HCT116 (cell line): ENCODE results near the gene ABHD1. TPM values are rescaled to one million over a fixed set of nuclear protein-coding genes. Genes with fewer than 3 reads are reported as not detected.

Source experiments
- ATAC-seq: fragments of 200-7000 bp; cut with Tn5 transposase; 2 replicates; pipeline ENCODE4 v1.9.1; 2020; ENCODE audit warnings: mild to moderate bottlenecking, moderate library complexity
- BruUV-seq: library from RNA; stranded (reverse); fragments of 400-500 nt; replicated peaks from 2 replicates; lab custom pipeline; 2021; lab: Mats Ljungman, UMichigan
- CTCF ChIA-PET: fragments of 300-600 bp; sonication (Branson Sonifier 250); formaldehyde crosslinking; loops from one replicate; lab custom pipeline; 2021; ENCODE audit warnings: antibody characterized with exemption; lab: Charles Lee
- POLR2A ChIA-PET: fragments of 300-600, 350-600 bp; sonication (Branson Sonifier 250); formaldehyde crosslinking; loops from one replicate; lab custom pipeline; 2021; ENCODE audit warnings: antibody characterized with exemption; lab: Charles Lee
- RAD21 ChIA-PET, 2 experiments: fragments of 300-600 bp; sonication (Branson Sonifier 250); formaldehyde crosslinking; loops; one replicate each; lab custom pipeline; 2023; ENCODE audit warnings: low total read pairs in 2 of 2; ENCODE audit not compliant: uncharacterized antibody in 2 of 2, unreplicated experiment in 2 of 2, low non-redundant PET in 1 of 2; lab: Charles Lee
- DNase-seq: peaks from one replicate; pipeline ENCODE4 v3.0.0-alpha.2; 2010; ENCODE audit warnings: low read depth, low spot score
- H2AFZ ChIP-seq: fragments of 200-600 bp; shearing (Covaris generic), sonication (generic); 2 replicates; pipeline ENCODE4 v1.6.1; 2017; ENCODE audit warnings: low read depth, mixed run types, mixed read lengths, antibody characterized with exemption, low read length; ENCODE audit not compliant: poor library complexity, severe bottlenecking
- H3K27ac ChIP-seq: 2 replicates; pipeline ENCODE4 v1.5.1; 2012; ENCODE audit warnings: low read depth, low read length
- H3K27me3 ChIP-seq: fragments of 200-600 bp; sonication (generic); 2 replicates; pipeline ENCODE4 v1.6.1; 2016; ENCODE audit warnings: mixed run types, low read length, mixed read lengths; ENCODE audit not compliant: insufficient read depth
- H3K36me3 ChIP-seq, 2 experiments: fragments of 200-500 bp in 1 of 2; fragments of 200-600 bp in 1 of 2; sonication (Bioruptor generic) in 1 of 2; sonication (generic) in 1 of 2; 2 replicates each; pipeline versions ENCODE4 v1.5.1 to v1.6.1; 2014 to 2016; ENCODE audit warnings: low read length in 2 of 2, inconsistent platforms in 1 of 2, mixed read lengths in 1 of 2, mixed run types in 1 of 2; ENCODE audit not compliant: insufficient read depth in 2 of 2, control insufficient read depth in 1 of 2
- H3K4me1 ChIP-seq, 2 experiments: fragments of 200-600 bp in 1 of 2; sonication (generic) in 1 of 2; 2 replicates each; pipeline versions ENCODE4 v1.5.1 to v1.6.1; 2012 to 2017; ENCODE audit warnings: low read length in 2 of 2, inconsistent platforms in 1 of 2, mild to moderate bottlenecking in 1 of 2, mixed read lengths in 1 of 2, mixed run types in 1 of 2, moderate library complexity in 1 of 2; ENCODE audit not compliant: insufficient read depth in 2 of 2, control insufficient read depth in 1 of 2
- H3K4me2 ChIP-seq: fragments of 200-600 bp; sonication (generic); 2 replicates; pipeline ENCODE4 v1.6.1; 2017; ENCODE audit warnings: mixed run types, low read length, mixed read lengths
- H3K4me3 ChIP-seq, 2 experiments: fragments of 200-600 bp in 1 of 2; sonication (generic) in 1 of 2; replicated peaks in 1 of 2; 2 replicates each; pipeline ENCODE4 v1.5.1; 2011 to 2016; ENCODE audit warnings: low read length in 2 of 2, control low read depth in 1 of 2, low read depth in 1 of 2, mild to moderate bottlenecking in 1 of 2, mixed read lengths in 1 of 2, mixed run types in 1 of 2
- H3K79me2 ChIP-seq: fragments of 200-600 bp; sonication (generic); 2 replicates; pipeline ENCODE4 v1.6.1; 2017; ENCODE audit warnings: mild to moderate bottlenecking, mixed run types, low read length, moderate library complexity, mixed read lengths; ENCODE audit not compliant: insufficient read depth
- H3K9ac ChIP-seq: fragments of 200-600 bp; sonication (generic); 2 replicates; pipeline ENCODE4 v1.6.1; 2016; ENCODE audit warnings: low read length, mixed read lengths
- H3K9me2 ChIP-seq: fragments of 200-600 bp; sonication (generic), shearing (Covaris generic); 2 replicates; pipeline ENCODE4 v1.6.1; 2017; ENCODE audit warnings: mixed run types, mild to moderate bottlenecking, moderate library complexity; ENCODE audit not compliant: insufficient read depth
- H3K9me3 ChIP-seq, 2 experiments: fragments of 200-500 bp in 1 of 2; fragments of 200-600 bp in 1 of 2; sonication (Bioruptor generic) in 1 of 2; sonication (generic) in 1 of 2; 2 replicates each; pipeline ENCODE4 v1.6.1; 2014 to 2017; ENCODE audit warnings: low read length in 2 of 2, mixed read lengths in 2 of 2, inconsistent platforms in 1 of 2, low read depth in 1 of 2, mild to moderate bottlenecking in 1 of 2, mixed run types in 1 of 2, moderate library complexity in 1 of 2; ENCODE audit not compliant: control insufficient read depth in 1 of 2, insufficient read depth in 1 of 2
- H4K20me1 ChIP-seq: fragments of 200-600 bp; sonication (generic), shearing (Covaris generic); 2 replicates; pipeline ENCODE4 v1.6.1; 2017; ENCODE audit warnings: mixed run types, mild to moderate bottlenecking, moderate library complexity; ENCODE audit not compliant: insufficient read depth
- ATF3 ChIP-seq: IDR thresholded peaks from 2 replicates; pipeline ENCODE4 v1.6.1; 2012
- CBX3 ChIP-seq: IDR thresholded peaks from 2 replicates; pipeline ENCODE4 v1.6.1; 2012; ENCODE audit warnings: low read depth
- CEBPB ChIP-seq: IDR thresholded peaks from 2 replicates; pipeline ENCODE4 v1.6.1; 2012; ENCODE audit warnings: low read depth
- CTCF ChIP-seq, 3 experiments: fragments of 200-600 bp in 1 of 3; sonication (generic) in 1 of 3; IDR thresholded peaks in 2 of 3; conservative IDR thresholded peaks in 1 of 3; 2 replicates each; pipeline ENCODE4 v1.5.1; 2012 to 2017; ENCODE audit warnings: low read depth in 2 of 3, low read length in 2 of 3, antibody characterized with exemption in 1 of 3, borderline replicate concordance in 1 of 3, control low read depth in 1 of 3, mild to moderate bottlenecking in 1 of 3, mixed read lengths in 1 of 3, mixed run types in 1 of 3, moderate library complexity in 1 of 3; ENCODE audit not compliant: insufficient read depth in 1 of 3
- EGR1 ChIP-seq: IDR thresholded peaks from 2 replicates; pipeline ENCODE4 v1.6.1; 2012; ENCODE audit warnings: low read depth
- EZH2 ChIP-seq: fragments of 200-600 bp; sonication (generic); IDR thresholded peaks from 2 replicates; pipeline ENCODE4 v1.6.1; 2017; ENCODE audit warnings: antibody characterized with exemption, mixed run types
- EZH2phosphoT487 ChIP-seq: fragments of 200-600 bp; IDR thresholded peaks from 2 replicates; pipeline ENCODE4 v1.6.1; 2018; ENCODE audit warnings: antibody characterized with exemption, borderline replicate concordance
- FOSL1 ChIP-seq: IDR thresholded peaks from 2 replicates; pipeline ENCODE4 v1.6.1; 2012; ENCODE audit warnings: low read depth
- POLR2AphosphoS5 ChIP-seq: IDR thresholded peaks from 2 replicates; pipeline ENCODE4 v1.6.1; 2011; ENCODE audit warnings: mild to moderate bottlenecking, low read depth, low read length, moderate library complexity
- REST ChIP-seq: IDR thresholded peaks from 2 replicates; pipeline ENCODE4 v1.6.1; 2012; ENCODE audit warnings: low read depth
- SP1 ChIP-seq: IDR thresholded peaks from 2 replicates; pipeline ENCODE4 v1.6.1; 2012; ENCODE audit warnings: low read depth
- TCF7L2 ChIP-seq: IDR thresholded peaks from 2 replicates; pipeline ENCODE4 v1.7.0; 2011; ENCODE audit warnings: borderline replicate concordance, inconsistent platforms; ENCODE audit not compliant: insufficient read depth, insufficient read length; ENCODE audit errors: extremely low read depth
- YY1 ChIP-seq: IDR thresholded peaks from 2 replicates; pipeline ENCODE4 v1.6.1; 2011; ENCODE audit warnings: low read length, low read depth, moderate library complexity, mild to moderate bottlenecking; ENCODE audit not compliant: insufficient replicate concordance; ENCODE audit errors: extremely low read depth
- ZNF274 ChIP-seq: fragments of 200-500 bp; sonication (Bioruptor generic); IDR thresholded peaks from 2 replicates; pipeline ENCODE4 v1.6.1; 2014; ENCODE audit warnings: mild to moderate bottlenecking, low read depth, low read length, inconsistent platforms
- intact Hi-C: fragments of 100-400 bp; cut with micrococcal nuclease; formaldehyde crosslinking; loops from 2 replicates; pipeline ENCODE4 v1.10.0; 2022
- total RNA-seq: library from RNA; stranded (reverse); gene quantifications from one replicate; pipeline ENCODE4 v1.2.1, GENCODE V29; 2021; ENCODE audit not compliant: unreplicated experiment

Gene ABHD1
- total RNA-seq, 1 experiment from 2014 or later = not detected

DNA sequence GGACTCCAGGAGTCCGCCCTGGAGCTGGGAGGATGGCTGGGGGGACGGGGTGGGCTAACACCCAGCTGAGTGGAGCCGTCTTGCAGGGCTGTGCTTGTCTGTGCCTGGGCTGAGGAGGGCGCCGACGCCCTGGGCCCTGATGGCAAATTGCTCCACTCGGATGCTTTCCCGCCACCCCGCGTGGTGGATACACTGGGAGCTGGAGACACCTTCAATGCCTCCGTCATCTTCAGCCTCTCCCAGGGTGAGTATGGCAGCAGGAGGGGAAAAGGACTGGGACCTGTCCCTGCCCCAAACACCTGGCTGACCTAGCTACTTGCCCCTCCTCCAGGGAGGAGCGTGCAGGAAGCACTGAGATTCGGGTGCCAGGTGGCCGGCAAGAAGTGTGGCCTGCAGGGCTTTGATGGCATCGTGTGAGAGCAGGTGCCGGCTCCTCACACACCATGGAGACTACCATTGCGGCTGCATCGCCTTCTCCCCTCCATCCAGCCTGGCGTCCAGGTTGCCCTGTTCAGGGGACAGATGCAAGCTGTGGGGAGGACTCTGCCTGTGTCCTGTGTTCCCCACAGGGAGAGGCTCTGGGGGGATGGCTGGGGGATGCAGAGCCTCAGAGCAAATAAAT is 24.2 kb upstream of the ABHD1 start:
- Histone ChIP-seq H3K79me2 (no peaks in the 10 kb centered on the region), H3K4me3 (no peak overlapping the region), H3K27ac (no peak overlapping the region), H3K9me2 (no peaks in the 10 kb centered on the region), H3K9me3 (no peaks in the 10 kb centered on the region), H3K27me3 (no peaks in the 10 kb centered on the region), H2AFZ (no peak overlapping the region), H3K4me2 (no peak overlapping the region), H3K36me3 (no peaks in the 10 kb centered on the region), H3K9ac (no peak overlapping the region), H3K4me1 (peaks cover 0 to 9% of the 10 kb centered on the region in 2 experiments; a peak in 1 of 4 replicates), H4K20me1 (no peaks in the 10 kb centered on the region)
- ChIA-PET POLR2A (no interaction called here), RAD21 (interaction anchor here in 1 of 2 experiments (0.7 to 0.9 kb wide), 2 partner anchors 180 to 204 kb away, joined by 3 to 4 read pairs; no protein-coding TSS in a partner anchor), CTCF (interaction anchor here (0.9 to 1.5 kb wide), 8 partner anchors 12 to 253 kb away, joined by 3 to 6 read pairs (median 4); partner anchors contain the start of genes KHK and TRIM54)
- TF ChIP-seq CEBPB = no peak
- no peak for TF ChIP-seq EZH2phosphoT487
- no peak for TF ChIP-seq REST
- no peak for TF ChIP-seq EZH2
- TF ChIP-seq CBX3 = no peak
- no peak for TF ChIP-seq ATF3
- no peak for TF ChIP-seq EGR1
- TF ChIP-seq FOSL1 = no peak
- TF ChIP-seq YY1 = no peak
- TF ChIP-seq TCF7L2 = no peak
- TF ChIP-seq POLR2AphosphoS5 = no peak
- TF ChIP-seq SP1 = no peak
- no peak for TF ChIP-seq ZNF274
- TF ChIP-seq CTCF (IDR thresholded peaks at IDR 0.05 in 2 of 3, conservative IDR thresholded peaks at IDR 0.05 in 1 of 3; ENCODE audit: borderline replicate concordance in 1 of 3, insufficient read depth in 1 of 3, low read depth in 2 of 3, low read length in 2 of 3) = no peak
- intact Hi-C loops = loop anchor here (2.0 to 5.0 kb wide), 2 partner anchors 118 to 181 kb away; partner anchors contain the start of gene CAD
- DNase-seq (no peak), ATAC-seq (no peak)
- no TSS peak for BruUV-seq
